ENCODE data around the gene PIK3R5.
"Not testable (repeated sequence)": the region's sequence is repeated elsewhere in the genome, so short reads cannot be mapped to it uniquely, and the experiment has no call there.

Gene PIK3R5

DNA sequence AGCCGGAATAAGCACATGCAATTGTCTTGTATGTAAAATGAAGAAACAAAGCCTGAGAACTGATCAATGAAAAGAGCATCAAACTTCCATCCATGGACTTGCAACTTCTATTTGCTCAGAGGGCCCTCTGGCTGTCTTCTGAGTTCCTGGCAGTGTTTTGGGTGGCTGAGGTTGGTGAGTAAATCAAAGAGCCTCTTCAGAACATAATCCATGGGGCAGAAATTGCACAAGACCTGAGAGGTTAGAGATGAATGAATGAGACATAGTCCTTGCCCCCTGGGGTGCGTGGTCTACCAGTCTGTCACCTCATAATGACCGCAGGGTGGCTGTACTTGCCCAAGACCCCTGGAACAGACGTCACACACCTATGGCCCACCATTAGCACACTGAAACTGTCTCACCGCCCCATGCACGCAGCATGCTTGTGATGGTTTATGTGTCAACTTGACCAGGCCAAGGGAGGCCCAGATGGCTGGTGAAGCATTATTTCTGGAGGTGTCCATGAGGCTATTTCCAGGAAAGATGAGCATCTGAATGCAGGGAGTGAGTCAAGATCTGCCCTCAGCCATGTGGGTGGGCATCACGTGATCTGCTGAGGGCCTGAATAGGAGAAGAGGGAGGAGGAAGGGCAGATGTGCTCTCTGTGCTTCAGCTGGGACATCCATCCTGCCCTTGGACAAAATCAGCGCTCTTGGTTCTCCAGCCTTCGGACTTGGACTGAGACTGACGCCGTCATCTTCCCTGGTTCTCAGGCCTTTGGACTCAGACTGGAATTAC lies 106.3 kb downstream of the PIK3R5 start:
- peak; percentile 23 to 41 for DNase-seq (ENCODE audit: low read depth in 2 of 2)

DNA sequence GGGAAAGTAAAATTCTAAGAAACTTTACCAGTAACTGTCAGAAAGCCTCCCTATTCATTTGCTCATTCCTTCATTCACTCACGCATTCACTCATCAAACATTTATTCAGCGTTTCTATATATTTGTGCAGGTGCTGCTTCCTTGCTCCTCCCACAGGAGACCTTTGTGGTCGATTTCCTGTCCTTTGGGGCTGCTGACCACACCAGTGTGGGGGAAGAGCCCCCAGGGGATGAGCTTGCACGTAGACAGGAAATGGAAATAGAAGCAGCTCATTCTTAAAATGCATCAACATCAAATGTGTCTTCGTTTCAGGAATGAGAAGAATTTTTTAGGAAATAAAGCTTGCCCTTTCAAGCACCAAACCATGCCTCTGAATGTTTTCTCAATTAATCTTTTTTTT lies 107.6 kb downstream of the PIK3R5 start:
- DNase-seq (ENCODE audit: low read depth in 2 of 2), result peak; percentile 55 to 62

DNA sequence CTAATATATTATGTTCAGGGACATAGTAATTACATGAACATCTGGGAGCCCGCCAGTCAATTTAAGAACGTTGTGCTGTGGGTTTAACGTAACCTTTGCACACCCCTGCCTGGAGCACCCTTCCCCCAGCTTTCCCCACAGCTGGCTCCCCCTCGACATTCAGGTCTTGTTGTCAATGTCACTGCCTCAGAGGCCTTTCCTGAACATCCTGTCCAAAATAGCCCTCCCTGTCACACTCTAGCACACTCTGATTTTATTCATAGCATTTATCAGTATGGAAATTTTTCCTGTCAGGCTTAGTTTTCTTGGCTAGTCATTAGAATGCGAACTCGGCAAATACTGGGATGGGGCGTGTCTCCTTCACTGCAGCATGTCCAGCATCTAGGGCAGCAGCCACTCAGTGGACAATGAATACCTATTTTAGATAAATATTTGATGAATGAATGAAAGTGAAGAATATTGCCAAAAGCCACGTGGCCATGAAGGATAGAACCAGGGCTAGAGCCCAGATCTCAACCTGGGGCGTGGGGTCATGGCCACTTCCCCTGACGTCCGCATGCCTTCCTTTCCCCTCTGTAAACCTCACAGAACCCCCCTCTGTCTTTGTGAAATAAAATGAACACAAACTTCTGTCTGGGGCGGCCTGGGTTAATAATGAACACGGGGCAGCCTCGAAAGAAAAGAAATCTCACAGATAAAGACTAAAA lies 108.5 kb downstream of the PIK3R5 start:
- DNase-seq (ENCODE audit: low read depth in 2 of 2), result no peak

DNA sequence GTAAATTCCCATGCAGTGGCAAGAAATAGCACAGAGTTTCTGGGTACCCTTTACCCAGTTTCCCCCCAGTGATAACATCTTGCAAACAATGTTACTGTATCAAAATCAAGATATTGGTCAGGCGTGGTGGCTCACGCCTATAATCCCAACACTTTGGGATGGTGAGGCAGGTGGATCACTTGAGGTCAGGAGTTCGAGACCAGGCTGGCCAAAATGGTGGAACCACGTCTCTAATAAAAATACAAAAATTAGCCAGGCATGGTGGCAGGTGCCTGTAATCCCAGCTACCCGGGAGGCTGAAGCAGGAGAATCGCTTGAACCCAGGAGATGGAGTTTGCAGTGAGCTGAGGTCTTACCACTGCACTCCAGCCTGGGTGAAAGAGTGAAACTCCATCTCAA lies 109.3 kb downstream of the PIK3R5 start:
- not testable (repeated sequence) for DNase-seq (ENCODE audit: low read depth in 2 of 2)

DNA sequence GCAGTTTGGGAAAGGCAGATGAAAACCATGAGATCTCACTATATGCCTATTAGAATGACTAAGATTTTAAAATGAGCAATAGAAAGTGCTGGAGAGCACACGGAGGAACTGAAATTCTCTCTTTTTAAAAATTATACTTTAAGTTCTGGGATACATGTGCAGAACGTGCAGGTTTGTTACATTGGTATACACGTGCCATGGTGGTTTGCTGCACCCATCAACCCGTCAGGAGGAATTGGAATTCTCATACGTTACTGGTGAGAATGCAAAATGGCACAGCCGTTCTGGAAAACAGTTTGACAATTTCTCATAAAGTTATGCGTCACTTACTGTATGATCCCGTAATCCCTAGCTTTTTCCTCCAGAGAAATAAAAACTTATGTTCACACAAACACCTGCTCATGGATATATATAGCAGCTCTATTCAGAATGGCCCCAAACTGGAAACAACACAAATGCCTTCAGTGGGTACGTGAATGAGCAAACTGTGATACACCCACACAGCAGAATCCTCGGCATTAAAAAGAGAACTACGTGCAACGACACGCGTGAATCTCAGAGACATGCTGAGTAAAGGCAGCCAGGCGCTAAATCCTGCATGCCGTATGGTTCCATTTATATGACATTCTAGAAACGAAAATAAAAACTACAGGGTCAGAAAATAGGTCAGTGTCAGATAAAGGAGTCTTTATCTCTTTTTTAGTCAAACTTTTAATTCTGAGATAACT lies 109.9 kb downstream of the PIK3R5 start:
- no peak for DNase-seq (ENCODE audit: low read depth in 2 of 2)

DNA sequence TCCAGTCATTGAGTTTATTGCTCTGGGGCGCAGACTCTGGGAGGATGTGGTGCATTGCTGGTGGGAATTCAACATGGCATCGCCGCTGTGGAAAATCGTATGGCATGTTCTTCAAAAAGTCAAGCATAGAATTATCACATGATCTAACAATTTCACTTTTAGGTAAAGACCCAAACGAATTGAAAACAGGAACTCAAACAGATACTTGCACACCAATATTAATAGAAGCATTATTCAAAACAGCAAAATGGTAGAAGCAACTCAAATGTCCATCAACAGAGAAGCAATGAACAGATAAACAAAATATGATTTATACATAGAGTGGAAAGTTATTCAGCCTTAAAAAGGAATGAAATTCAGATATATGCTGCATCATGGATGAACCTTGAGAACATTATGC lies 113.9 kb downstream of the PIK3R5 start:
- DNase-seq (ENCODE audit: low read depth in 2 of 2), result no peak

DNA sequence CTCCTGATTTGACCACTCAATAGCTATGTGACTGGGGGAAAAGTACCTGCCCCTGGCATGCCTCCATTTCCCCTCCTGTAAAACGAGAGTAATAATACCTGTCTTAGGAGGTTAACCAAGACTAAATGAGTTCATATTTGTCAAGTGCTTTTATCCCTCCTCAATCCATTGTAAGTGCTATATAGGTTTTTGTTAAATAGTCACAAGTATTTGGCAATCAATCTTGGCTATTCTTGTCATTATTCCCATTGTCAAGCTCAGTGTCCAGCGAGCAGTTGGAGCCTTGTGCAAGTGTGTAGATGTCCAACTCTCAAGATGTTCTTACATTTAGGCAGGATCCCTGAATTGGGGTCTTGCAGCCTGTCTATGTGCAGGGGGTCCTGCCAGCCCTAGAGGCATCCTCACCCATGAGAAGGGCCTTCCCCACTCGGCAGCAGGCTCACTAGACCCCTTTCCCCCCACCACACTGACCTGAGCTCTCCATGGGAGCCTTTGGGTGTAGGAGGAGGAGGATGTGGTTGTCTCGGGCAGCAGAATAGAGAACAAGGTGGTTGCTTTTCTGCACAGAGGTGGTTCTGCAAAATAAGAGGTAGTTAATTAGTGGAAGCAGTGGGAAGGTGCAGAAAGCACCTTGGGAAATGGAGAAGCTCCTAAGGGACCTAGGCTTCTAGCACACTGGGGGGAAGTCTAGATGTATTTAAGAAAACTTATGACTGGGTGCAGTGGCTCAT lies 116.0 kb downstream of the PIK3R5 start:
- DNase-seq (ENCODE audit: low read depth in 2 of 2), result no peak

DNA sequence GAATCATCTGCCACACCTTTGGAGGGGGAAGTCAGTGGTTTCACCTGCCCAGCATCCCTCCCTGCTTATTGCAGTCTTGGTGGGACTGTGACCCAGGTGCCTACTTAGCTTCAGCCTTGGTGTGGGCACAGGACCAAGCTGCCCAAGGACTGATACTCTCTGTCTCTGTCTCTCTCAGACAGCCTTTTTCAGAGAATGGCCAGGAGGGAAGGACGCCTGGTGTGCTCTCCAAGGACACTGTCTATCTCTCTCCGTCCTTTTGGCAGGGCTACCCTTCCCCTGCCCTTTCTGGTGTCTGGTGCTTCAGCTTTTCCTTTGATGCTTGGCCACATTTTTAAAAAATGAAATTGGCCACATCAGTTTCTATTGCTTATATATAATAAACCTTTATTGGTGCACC lies 117.6 kb downstream of the PIK3R5 start:
- no peak for DNase-seq (ENCODE audit: low read depth in 2 of 2)

DNA sequence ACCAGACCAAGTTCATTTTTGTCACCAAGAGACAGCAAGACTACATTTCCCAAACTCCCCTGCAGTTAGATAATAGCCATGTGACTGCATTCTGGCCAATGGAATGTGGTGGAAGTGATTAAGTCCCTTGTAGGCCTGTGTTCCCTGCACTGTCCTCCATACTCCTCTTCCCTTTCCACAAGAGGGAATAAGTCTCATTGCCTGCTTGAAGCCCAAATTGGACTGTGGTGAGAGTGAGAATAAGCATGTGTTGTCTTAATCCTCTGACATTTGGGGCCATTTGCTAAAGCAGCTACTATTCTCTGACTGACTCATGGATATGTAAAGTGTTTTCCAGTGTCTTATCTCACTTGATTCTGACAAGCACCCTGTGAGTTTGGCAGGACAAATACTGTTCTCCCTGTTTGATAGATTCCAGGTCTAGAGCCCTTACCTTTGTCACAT lies 118.7 kb downstream of the PIK3R5 start:
- DNase-seq (ENCODE audit: low read depth in 2 of 2), result no peak

DNA sequence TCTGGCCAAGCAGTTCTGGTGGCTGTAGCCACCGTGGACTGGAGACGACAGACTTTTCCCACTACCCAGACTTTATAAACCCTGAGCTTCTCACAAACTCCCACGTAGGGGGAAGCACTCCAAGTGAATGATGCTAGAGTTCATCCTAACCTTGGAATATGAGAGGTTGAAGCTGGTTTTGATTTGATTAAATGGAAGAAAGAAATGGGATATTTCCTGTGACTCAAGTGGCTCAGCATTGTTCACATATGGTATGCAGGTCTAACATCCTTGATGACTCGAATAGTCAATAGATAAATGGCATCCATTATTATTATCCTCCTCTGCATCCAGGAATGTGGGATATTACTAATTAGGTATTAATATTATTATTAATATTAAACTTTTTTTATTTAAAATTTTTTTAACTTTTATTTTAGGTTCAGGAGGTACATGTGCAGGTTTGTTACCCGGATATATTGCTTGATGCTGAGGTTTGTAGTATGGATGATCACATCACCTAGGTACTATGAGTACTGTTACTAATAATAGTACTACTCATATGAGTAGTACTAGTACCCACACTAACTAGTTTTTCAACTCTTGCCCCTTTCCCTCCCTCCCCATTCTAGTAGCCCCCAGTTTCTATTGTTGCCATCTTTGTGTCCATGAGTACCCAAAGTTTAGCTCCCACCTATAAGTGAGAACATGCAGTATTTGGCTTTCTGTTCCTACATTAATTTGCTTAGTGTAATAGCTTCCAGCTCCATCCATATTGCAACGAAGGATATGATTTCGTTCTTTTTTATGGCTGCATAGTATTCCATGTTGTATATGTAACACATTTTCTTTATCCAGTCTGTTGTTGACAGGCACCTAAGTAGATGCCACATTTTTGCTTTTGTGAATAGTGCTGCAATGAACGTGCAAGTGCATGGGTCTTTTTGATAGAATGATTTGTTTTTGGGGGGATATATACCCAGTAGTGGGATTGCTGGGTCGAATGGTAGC lies 121.0 kb downstream of the PIK3R5 start:
- DNase-seq (ENCODE audit: low read depth in 2 of 2), result no peak

DNA sequence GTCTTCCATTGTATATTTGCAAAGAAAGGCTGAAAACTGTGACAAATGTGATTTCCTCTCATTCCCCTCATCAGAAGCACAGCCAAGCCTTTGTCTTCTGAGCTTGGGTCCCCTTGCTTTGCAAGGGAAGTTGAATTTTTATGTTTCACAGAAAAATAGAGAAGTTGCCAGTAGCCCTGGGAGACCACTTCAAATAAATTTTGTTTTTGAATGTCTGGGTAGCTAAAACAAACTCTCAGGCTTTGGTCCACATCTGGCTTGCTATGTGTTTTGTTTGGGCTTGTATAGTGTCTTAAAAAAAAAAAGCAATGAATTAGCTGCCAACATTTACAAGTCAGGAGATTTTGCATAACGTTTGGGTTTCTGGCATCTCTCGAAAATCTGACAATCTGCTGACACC lies 122.2 kb downstream of the PIK3R5 start:
- DNase-seq (ENCODE audit: low read depth in 2 of 2), result no peak

DNA sequence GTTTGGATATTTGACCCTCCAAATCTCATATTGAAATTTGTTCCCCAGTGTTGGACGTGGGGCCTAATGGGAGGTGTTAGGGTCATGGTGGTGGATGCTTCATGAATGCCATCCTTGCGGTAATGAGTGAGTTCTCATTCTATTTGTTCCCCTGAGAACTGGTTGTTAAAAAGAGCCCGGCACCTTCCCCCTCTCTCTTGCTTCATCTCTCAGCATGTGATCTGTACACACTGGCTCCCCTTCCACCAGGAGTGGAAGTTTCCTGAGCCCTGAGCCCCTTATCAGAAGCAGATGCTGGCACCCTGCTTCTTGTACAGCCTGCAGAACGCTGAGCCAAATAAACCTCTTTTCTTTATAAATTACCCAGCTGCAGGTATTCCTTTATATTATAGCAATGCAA lies 123.7 kb downstream of the PIK3R5 start:
- no peak for DNase-seq (ENCODE audit: low read depth in 2 of 2)

DNA sequence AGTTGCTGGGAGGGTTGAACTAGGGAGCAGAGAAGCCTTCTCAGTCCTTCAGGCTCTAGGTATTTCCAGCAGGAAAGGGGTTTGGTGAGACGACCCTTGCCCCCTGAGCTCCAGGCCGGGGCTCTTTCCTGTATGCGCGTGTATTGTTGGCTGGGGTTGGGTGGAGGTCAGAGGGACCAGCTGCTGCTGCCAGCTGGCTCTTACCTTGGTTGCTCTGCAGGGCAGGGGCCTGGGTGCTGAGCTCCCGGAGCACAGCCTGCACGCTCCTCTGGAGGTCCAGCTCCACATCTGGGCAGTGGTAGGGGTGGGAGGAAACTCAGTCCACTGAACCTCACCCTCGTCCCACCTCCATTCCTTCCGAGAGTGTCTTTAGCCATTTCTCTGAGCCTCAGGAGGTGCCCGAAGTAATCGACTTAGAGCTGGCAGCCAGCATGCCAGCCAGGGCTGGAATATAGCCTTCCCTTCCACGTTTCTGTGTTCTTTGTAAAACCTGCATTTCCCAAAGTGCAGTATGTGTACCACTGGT lies 126.0 kb downstream of the PIK3R5 start:
- no peak for DNase-seq (ENCODE audit: low read depth in 2 of 2)

DNA sequence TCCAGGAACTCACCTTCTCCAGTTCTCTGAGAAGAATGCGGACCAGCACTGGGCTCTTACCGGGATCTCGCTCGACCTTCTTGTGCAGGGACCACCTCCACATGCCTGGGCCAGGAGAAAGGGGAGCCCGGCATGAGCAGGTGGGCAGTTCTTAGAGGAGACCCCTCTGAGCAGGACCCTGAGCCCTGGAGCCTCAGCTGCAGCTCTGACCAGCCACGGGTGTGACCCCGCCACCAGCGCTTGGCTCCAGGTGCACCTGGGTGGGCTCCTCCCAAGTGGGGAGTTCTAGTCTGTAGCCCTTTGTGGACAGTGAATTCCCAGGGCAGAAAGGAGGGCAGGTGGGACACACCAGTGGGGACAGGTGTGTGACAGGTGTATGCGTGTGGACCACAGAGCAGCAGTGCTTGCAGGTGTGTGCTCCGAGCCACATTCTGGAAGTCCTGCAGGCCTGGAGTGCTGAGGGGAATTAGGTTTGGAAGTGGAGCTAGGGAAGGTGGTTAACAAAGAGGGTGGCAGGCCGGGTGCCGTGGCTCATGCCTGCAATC lies 126.9 kb downstream of the PIK3R5 start:
- DNase-seq (ENCODE audit: low read depth in 2 of 2), result no peak

DNA sequence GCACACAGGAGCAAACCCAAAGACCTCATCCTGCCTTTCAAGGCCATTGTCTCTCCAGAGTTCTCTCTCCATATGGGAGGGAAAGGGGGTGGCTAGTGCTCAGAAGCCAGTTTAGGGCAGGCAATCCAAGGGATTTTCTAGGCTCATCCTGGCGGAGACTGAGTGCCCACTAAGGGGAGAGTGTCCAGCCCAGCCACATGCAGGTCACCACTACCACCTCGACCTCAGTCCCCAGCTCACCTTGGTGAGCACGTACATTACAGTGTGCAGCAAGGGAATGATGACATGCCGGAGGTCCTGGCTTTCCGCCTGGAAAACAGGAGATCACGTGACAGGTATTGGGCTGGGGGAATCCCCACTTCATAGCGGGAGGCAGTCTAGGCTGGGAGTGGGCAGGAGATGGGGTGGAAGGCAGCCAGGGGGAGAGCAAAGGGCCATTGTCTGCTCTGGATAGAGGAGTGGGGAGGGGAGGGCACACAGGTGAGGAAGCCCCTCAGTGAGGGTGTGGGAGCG lies 127.9 kb downstream of the PIK3R5 start:
- DNase-seq (ENCODE audit: low read depth in 2 of 2), result no peak

DNA sequence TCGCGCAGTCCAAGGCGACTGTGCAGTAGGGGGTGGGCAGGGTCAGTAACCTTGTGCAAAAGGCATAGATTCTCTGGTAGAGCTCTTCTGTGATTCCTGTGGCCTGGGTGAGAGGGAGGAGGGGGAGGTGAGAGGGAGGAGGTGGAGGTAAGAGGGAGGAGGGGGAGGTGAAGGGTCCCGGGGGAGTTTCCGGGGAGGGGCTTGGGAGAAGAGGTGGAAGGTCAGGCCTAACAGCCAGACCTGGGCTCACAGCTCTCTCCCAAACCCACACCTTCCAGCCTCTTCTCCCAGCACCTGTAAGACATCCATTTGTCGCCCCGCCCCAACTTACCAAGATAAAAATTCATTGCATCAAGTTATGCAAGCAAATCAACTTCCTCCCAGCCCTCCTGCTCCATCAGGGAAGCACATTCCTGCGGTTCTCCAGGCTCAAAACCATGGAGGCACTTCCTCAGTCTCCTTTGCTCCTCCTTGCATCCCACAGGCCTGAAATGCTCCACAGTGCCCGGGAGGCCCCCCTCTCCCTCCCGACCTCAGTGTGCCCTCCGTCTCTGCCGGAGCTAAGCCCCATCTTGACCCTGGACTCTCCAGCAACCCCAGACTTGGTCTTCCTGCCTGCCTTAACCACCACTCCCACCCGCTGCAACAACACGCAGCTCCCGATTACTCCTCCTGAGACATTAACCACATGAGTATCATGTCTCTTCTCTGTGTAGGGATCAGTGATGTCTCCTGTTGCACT lies 128.5 kb downstream of the PIK3R5 start:
- DNase-seq (ENCODE audit: low read depth in 2 of 2), result no peak

DNA sequence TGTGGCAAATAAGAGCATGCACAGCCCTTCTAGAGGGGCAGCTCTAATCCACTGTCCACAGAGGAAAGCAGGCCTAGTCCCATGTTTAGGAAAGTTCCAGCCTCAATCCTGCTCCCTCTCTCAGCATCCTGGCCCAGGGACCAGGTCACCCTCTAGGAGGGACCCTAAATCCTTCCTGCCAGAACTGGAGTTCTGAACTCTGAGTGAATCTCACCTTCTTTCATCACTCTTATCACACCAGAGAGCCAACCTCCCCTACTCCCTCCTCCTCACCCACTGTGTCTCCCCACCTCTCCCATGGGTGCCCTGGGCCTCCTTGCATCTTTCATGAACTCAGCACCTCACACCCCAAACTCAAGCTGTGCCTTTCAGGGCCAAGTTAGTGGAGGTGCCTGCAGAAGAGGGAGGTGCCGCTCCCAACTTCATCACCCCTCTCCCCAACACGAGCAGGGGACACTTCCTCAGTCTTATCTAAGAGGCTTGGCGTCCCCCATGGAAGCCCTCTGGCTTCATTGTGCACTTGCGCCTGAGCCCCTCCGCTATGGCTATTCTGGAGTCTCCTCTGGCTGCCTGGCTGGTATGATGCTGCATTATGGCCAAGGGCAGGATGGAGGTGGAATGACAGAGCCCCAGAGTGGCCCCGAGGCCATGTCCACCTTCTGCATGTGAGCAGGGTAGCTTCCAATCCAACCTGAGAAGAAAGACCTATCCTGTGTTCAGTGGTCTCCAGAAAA lies 129.7 kb downstream of the PIK3R5 start:
- no peak for DNase-seq (ENCODE audit: low read depth in 2 of 2)

DNA sequence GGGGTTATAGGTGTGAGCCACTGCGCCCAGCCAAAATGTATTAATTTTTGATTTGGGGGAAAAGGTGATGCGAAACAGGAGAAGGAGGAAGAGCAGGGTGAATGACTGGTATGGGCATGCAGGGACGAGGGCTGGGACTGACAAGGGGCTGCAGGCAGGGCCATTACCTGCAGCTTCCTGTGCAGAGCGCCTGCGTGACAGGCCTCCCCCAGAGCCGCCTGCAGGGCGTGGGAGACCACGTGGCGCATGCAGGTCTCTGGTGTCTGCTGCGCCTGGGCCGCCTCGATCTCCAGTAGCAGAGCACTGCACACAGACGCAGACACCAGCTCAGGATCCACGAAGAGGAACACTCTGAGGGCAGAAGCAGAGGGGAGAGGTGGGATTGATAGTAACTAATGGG lies 130.4 kb downstream of the PIK3R5 start:
- DNase-seq (ENCODE audit: low read depth in 2 of 2), result no peak

All from stimulated activated CD8-positive, alpha-beta memory T cell treated with anti-CD3 and anti-CD28 coated beads, Interleukin-15, amount 100 ng/mL, for 48 hours (primary cell).